Measurements from ENCODE around the gene AGAP3. TPM values are rescaled to one million over a fixed set of nuclear protein-coding genes. Genes with fewer than 3 reads are reported as not detected.

AGAP3 gene
- total and polyA plus RNA-seq, 5 donors from 2014 or later = 1.9 to 24.7 (median 3.0) TPM

DNA sequence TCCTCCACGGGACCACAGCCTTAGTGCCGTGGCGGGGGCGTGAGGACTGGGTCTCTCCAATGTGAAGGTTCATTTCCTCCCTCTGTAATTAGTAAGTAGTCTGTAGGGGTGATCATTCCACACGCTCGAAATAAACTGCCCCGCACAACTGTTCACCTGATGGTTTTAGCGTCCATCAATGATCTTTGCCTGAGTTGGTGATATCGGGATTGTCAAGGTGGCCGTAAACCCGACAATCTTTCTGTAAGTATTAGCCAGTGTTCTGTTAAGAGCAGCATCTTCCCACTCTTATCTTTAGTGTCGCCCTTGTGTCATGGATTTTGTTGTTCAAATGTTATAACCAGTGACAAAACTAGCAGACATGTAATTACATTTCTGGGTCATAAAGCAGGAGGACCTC is 17.7 kb downstream of the AGAP3 start:
- Histone ChIP-seq H3K36me3 (ENCODE audit: control insufficient read depth, insufficient read depth, low read length) (no peaks in the 10 kb centered on the region), H3K4me1 (ENCODE audit: control insufficient read depth, insufficient read depth, low read length, poor library complexity, severe bottlenecking) (no peaks in the 10 kb centered on the region), H3K27me3 (ENCODE audit: control insufficient read depth, insufficient read depth, low read length) (no peaks in the 10 kb centered on the region), H3K9me3 (ENCODE audit: control insufficient read depth in 2 of 2, low read length in 2 of 2) (no peaks in the 10 kb centered on the region), H3K27ac (ENCODE audit: insufficient read depth, low read length, poor library complexity, severe bottlenecking) (no peak overlapping the region), H3K4me3 (ENCODE audit: low read depth, low read length) (no peak overlapping the region)
- ATAC-seq (ENCODE audit: low read depth in 2 of 2) = no peak
- DNase-seq = no peak
- Mint-ChIP-seq H3K9me3 (no peaks in the 10 kb centered on the region), H3K36me3 (peaks cover 7% of the 10 kb centered on the region), H3K27ac (no peak overlapping the region), H3K4me3 (no peak overlapping the region), H3K27me3 (peaks cover under 1% of the 10 kb centered on the region), H3K4me1 (peaks cover 0 to 6% (median 0%) of the 10 kb centered on the region in 4 donors)

DNA sequence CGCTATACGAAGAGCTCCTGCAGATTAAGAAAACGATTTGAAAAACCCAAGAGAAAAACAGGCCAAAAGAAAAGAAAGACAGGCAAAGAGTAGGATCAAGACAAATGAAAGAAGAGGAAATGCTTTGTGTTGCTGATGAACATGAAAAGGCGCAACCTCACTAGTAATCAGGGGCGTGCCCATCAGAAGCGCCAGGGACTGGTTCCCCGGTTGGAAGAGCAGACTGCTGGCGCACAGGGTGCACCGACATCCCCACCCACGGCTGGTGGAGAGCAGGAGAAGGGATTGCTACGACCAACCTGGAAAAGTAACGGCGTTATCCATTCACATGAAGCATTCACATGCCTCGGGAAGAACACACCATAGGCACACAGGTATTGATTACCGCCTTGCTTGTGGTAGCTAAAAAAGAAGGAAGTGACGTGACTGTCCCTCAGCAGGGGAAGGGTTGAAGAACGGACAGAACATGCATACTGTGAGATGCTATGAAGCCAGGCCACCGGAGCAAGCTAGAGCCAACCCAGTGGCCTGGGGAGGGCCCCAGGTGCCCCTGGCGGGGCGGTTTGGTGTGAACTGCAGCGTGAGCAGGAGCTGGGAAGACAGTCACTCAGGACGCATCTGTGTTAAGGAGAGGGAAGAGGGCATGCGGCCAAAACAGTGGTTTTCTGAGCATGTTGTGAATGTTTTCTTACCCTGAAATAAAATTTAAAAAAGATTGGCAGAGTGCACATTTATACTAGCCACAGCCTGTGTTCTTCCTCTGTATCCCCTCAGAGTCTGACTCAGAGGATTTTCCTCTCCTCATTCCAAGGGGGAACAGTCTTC is 18.3 kb downstream of the AGAP3 start:
- no peaks in the 10 kb centered on the region for H3K4me1 ChIP-seq (ENCODE audit: control insufficient read depth, insufficient read depth, low read length, poor library complexity, severe bottlenecking)
- Mint-ChIP-seq H3K4me1 (peaks cover 0 to 6% (median 0%) of the 10 kb centered on the region in 4 donors), H3K27me3 (peaks cover 5% of the 10 kb centered on the region), H3K36me3 (peaks cover 7% of the 10 kb centered on the region), H3K9me3 (no peaks in the 10 kb centered on the region), H3K4me3 (no peak overlapping the region), H3K27ac (peak overlapping the region in 1 of 3 donors; percentile 0)
- ATAC-seq (ENCODE audit: low read depth in 2 of 2) (no peak), DNase-seq (no peak)
- H3K27ac ChIP-seq (ENCODE audit: insufficient read depth, low read length, poor library complexity, severe bottlenecking) = no peak overlapping the region
- no peaks in the 10 kb centered on the region for H3K36me3 ChIP-seq (ENCODE audit: control insufficient read depth, insufficient read depth, low read length)
- no peaks in the 10 kb centered on the region for H3K27me3 ChIP-seq (ENCODE audit: control insufficient read depth, insufficient read depth, low read length)
- H3K9me3 ChIP-seq (ENCODE audit: control insufficient read depth in 2 of 2, low read length in 2 of 2) = no peaks in the 10 kb centered on the region
- no peak overlapping the region for H3K4me3 ChIP-seq (ENCODE audit: low read depth, low read length)

DNA sequence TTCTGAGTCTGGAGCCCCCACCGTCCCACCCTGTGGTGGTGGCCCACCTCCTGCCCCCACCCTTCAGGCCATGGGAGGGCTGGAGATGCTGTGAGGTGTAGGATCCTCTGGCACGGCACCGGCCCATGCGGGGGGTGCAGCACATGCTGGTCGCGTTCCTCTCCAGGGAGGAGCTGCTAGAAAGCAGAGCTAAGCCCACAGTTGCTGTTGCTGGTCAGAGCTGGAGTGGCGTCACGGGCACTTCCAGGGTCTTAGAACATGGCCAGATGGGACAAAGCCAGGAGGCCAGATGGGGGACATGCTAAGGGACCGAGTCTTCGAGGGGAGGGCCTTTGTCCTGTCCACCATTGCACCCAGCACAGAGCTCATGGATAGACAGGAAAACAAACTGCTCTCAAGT is 21.6 kb downstream of the AGAP3 start:
- Mint-ChIP-seq H3K27me3 (peaks cover 8% of the 10 kb centered on the region), H3K27ac (no peak overlapping the region), H3K4me1 (peaks cover 0 to 6% (median 2%) of the 10 kb centered on the region in 4 donors), H3K9me3 (no peaks in the 10 kb centered on the region), H3K36me3 (peaks cover 7% of the 10 kb centered on the region), H3K4me3 (no peak overlapping the region)
- no peak for DNase-seq
- Histone ChIP-seq H3K27ac (ENCODE audit: insufficient read depth, low read length, poor library complexity, severe bottlenecking) (no peak overlapping the region), H3K4me1 (ENCODE audit: control insufficient read depth, insufficient read depth, low read length, poor library complexity, severe bottlenecking) (peaks cover 5% of the 10 kb centered on the region), H3K27me3 (ENCODE audit: control insufficient read depth, insufficient read depth, low read length) (no peaks in the 10 kb centered on the region), H3K36me3 (ENCODE audit: control insufficient read depth, insufficient read depth, low read length) (no peaks in the 10 kb centered on the region), H3K9me3 (ENCODE audit: control insufficient read depth in 2 of 2, low read length in 2 of 2) (no peaks in the 10 kb centered on the region), H3K4me3 (ENCODE audit: low read depth, low read length) (no peak overlapping the region)
- ATAC-seq (ENCODE audit: low read depth in 2 of 2) = no peak

DNA sequence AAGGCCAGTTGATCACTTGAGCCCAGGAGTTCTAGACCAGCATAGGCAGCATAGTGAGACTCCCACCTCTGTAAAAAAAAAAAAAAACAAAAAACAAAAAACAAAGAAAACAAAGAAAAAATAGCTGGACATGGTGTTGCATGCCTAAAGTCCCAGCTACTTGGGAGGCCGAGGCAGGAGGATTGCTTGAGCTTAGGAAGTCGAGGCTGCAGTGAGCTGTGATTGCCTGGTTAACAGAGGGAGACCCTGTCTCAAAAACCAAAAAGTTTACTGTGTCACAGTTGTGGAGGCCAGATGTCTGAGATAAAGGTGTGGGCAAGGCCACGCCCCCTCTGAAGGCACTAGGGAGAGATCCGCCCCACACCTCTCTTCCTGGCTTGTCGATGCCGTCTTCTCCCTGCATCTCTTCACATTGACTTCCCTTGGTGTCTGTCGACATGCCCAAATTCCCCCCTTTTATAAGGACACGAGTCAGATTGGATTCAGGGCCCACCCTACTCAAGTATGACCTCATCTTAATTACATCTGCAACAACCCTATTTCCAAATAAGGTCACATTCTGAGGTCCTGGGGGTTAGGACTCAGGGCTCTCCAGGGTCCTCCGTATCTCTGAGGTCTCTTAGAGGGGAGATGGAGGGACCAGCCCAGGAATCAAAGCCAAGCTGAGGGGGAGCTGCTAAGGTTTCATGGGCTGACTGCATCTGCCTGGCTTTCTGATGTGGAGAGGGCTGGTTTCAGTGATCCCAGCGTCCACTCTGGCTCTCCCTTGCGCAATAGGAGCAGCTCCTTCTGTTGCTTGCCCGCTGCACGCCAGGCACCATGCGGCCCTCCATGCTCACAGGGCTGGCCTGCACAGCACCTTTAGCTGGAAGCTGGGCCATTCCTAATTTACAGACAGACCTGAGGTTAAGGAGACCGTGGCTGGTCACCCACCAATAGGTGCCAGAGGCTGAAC is 23.1 kb downstream of the AGAP3 start:
- ATAC-seq (ENCODE audit: low read depth in 2 of 2) = no peak
- Histone ChIP-seq H3K27me3 (ENCODE audit: control insufficient read depth, insufficient read depth, low read length) (no peaks in the 10 kb centered on the region), H3K9me3 (ENCODE audit: control insufficient read depth in 2 of 2, low read length in 2 of 2) (no peaks in the 10 kb centered on the region), H3K4me1 (ENCODE audit: control insufficient read depth, insufficient read depth, low read length, poor library complexity, severe bottlenecking) (peaks cover 5% of the 10 kb centered on the region), H3K36me3 (ENCODE audit: control insufficient read depth, insufficient read depth, low read length) (no peaks in the 10 kb centered on the region), H3K27ac (ENCODE audit: insufficient read depth, low read length, poor library complexity, severe bottlenecking) (no peak overlapping the region), H3K4me3 (ENCODE audit: low read depth, low read length) (no peak overlapping the region)
- H3K27ac Mint-ChIP-seq = peak overlapping the region in 1 of 3 donors; percentile 17
- peaks cover 0 to 12% (median 3%) of the 10 kb centered on the region in 4 donors for H3K4me1 Mint-ChIP-seq
- peaks cover 8% of the 10 kb centered on the region for H3K27me3 Mint-ChIP-seq
- no peak for DNase-seq
- H3K9me3 Mint-ChIP-seq = no peaks in the 10 kb centered on the region
- peaks cover 5% of the 10 kb centered on the region for H3K36me3 Mint-ChIP-seq
- H3K4me3 Mint-ChIP-seq = no peak overlapping the region

DNA sequence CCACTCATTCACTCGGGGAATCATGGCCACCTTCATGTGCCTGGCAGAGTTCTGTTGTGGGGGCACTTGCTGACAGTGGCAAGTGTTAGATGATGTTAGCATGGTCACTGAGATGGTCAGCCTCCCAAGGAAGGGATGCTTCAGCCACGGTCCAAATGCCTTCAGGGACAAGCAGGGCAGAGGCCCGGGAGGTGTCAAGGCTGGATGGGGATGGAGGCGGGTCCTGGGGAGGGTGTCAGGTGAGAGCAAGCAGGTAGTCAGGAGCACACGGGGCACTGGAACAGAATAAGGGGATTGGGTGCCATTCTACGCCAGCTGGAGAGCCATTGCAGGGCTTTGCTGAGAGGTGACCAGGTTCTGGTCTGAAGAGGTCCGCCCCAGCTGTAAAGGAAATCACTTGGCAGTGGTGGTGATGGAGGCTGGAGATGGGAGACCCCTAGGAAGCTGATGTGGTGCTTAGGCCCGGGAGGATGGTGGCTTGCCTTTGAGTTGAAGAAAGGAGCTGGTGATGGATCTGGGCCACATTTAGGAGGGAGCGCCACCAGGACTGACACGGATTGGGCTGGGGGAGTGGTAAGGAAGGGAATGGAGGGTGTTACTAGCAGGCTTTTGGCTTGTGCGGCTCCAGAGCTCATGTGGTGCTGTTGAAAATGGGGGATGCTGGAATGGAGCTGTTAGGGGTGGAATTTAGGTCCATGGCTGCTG is 24.1 kb downstream of the AGAP3 start:
- H3K27ac Mint-ChIP-seq = no peak overlapping the region
- DNase-seq (no peak), ATAC-seq (ENCODE audit: low read depth in 2 of 2) (no peak)
- no peaks in the 10 kb centered on the region for H3K9me3 Mint-ChIP-seq
- H3K27me3 Mint-ChIP-seq = peaks cover 8% of the 10 kb centered on the region
- no peaks in the 10 kb centered on the region for H3K36me3 Mint-ChIP-seq
- no peak overlapping the region for H3K4me3 Mint-ChIP-seq
- no peaks in the 10 kb centered on the region for H3K27me3 ChIP-seq (ENCODE audit: control insufficient read depth, insufficient read depth, low read length)
- H3K4me1 ChIP-seq (ENCODE audit: control insufficient read depth, insufficient read depth, low read length, poor library complexity, severe bottlenecking) = peaks cover 5% of the 10 kb centered on the region
- no peak overlapping the region for H3K27ac ChIP-seq (ENCODE audit: insufficient read depth, low read length, poor library complexity, severe bottlenecking)
- H3K9me3 ChIP-seq (ENCODE audit: control insufficient read depth in 2 of 2, low read length in 2 of 2) = no peaks in the 10 kb centered on the region
- H3K36me3 ChIP-seq (ENCODE audit: control insufficient read depth, insufficient read depth, low read length) = no peaks in the 10 kb centered on the region
- H3K4me1 Mint-ChIP-seq = peaks cover 0 to 6% (median 3%) of the 10 kb centered on the region in 4 donors
- no peak overlapping the region for H3K4me3 ChIP-seq (ENCODE audit: low read depth, low read length)

DNA sequence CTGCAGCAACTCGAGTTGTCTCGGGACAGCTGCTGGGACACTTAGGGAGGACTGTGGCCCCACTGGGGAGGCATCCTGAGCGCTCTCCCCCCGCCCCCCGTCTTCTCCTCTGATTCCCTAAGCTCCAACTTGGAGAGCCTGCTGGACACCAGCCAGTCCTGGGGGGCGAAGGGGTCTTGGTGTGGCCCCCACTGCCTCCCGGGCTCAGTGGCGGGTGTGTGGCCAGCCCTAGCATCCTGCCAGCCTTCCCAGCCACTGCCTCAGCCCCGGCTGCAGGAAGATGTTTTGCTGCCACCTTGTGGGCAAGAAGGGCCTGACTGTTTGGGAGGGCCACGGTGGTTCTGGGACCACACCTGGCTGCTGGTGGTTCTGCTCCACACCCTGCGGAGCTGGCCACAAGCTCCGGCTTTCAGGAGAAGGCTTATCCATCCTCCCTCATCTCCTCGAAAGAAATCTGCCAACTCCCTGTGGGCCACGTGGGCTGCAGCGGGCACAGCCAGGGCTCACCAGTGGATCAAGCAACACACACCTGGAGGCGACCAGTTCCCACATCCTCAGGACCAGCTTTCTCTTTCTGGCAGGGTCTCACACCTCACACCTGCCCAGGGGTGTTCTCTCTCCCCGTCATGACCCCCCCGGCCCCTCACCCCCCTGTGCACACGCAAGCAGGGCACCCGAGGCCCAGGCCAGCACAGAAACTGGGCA is 24.8 kb downstream of the AGAP3 start:
- Histone ChIP-seq H3K9me3 (ENCODE audit: control insufficient read depth in 2 of 2, low read length in 2 of 2) (no peaks in the 10 kb centered on the region), H3K27ac (ENCODE audit: insufficient read depth, low read length, poor library complexity, severe bottlenecking) (no peak overlapping the region), H3K4me1 (ENCODE audit: control insufficient read depth, insufficient read depth, low read length, poor library complexity, severe bottlenecking) (peaks cover 8% of the 10 kb centered on the region), H3K36me3 (ENCODE audit: control insufficient read depth, insufficient read depth, low read length) (no peaks in the 10 kb centered on the region), H3K4me3 (ENCODE audit: low read depth, low read length) (no peak overlapping the region), H3K27me3 (ENCODE audit: control insufficient read depth, insufficient read depth, low read length) (no peaks in the 10 kb centered on the region)
- Mint-ChIP-seq H3K27me3 (peaks cover 13% of the 10 kb centered on the region), H3K9me3 (no peaks in the 10 kb centered on the region), H3K4me3 (no peak overlapping the region), H3K27ac (no peak overlapping the region), H3K4me1 (peaks cover 0 to 10% (median 3%) of the 10 kb centered on the region in 4 donors), H3K36me3 (no peaks in the 10 kb centered on the region)
- peak; percentile 70 to 72 for ATAC-seq (ENCODE audit: low read depth in 2 of 2)
- peak; percentile 58 to 75 (median 67) for DNase-seq
